ENCODE data around the gene APCDD1.

Gene APCDD1

GRCh38 chr18:10444314-10445006 is 10.0 kb upstream of the APCDD1 start:
- Mint-ChIP-seq H3K27ac (no peak overlapping the region), H3K9me3 (no peaks in the 10 kb centered on the region), H3K36me3 (ENCODE audit: low read depth) (no peaks in the 10 kb centered on the region), H3K4me3 (no peak overlapping the region), H3K4me1 (ENCODE audit: low read depth) (no peaks in the 10 kb centered on the region), H3K27me3 (peaks cover 5% of the 10 kb centered on the region)
- no peak for DNase-seq

- Mint-ChIP-seq H3K27ac (no peak overlapping the region), H3K36me3 (ENCODE audit: low read depth) (no peaks in the 10 kb centered on the region), H3K4me1 (ENCODE audit: low read depth) (no peaks in the 10 kb centered on the region), H3K9me3 (no peaks in the 10 kb centered on the region), H3K27me3 (peaks cover 36% of the 10 kb centered on the region), H3K4me3 (no peak overlapping the region)
- no peak for DNase-seq
These were observed 5.0 kb upstream of the APCDD1 start for GRCh38 chr18:10449396-10449795.

GRCh38 chr18:10450986-10451385 is 3.4 kb upstream of the APCDD1 start:
- no peak for DNase-seq
- Mint-ChIP-seq H3K27me3 (peaks cover 43% of the 10 kb centered on the region), H3K36me3 (ENCODE audit: low read depth) (no peaks in the 10 kb centered on the region), H3K4me1 (ENCODE audit: low read depth) (peaks cover 2% of the 10 kb centered on the region), H3K4me3 (no peak overlapping the region), H3K27ac (no peak overlapping the region), H3K9me3 (no peaks in the 10 kb centered on the region)

GRCh38 chr18:10453261-10453805 is 1.1 kb upstream of the APCDD1 start:
- H3K27ac Mint-ChIP-seq = no peak overlapping the region
- no peaks in the 10 kb centered on the region for H3K36me3 Mint-ChIP-seq (ENCODE audit: low read depth)
- no peak for DNase-seq
- no peak overlapping the region for H3K4me3 Mint-ChIP-seq
- peaks cover 63% of the 10 kb centered on the region for H3K27me3 Mint-ChIP-seq
- peaks cover 2% of the 10 kb centered on the region for H3K4me1 Mint-ChIP-seq (ENCODE audit: low read depth)
- no peaks in the 10 kb centered on the region for H3K9me3 Mint-ChIP-seq

GRCh38 chr18:10454681-10455557 is 484 bp downstream of the APCDD1 start:
- H3K4me1 Mint-ChIP-seq (ENCODE audit: low read depth) = peaks cover 2% of the 10 kb centered on the region
- H3K27me3 Mint-ChIP-seq = peaks cover 73% of the 10 kb centered on the region
- H3K4me3 Mint-ChIP-seq = no peak overlapping the region
- no peak for DNase-seq
- no peaks in the 10 kb centered on the region for H3K9me3 Mint-ChIP-seq
- no peak overlapping the region for H3K27ac Mint-ChIP-seq
- no peaks in the 10 kb centered on the region for H3K36me3 Mint-ChIP-seq (ENCODE audit: low read depth)

GRCh38 chr18:10455726-10456453 is 1.5 kb downstream of the APCDD1 start:
- peaks cover 2% of the 10 kb centered on the region for H3K4me1 Mint-ChIP-seq (ENCODE audit: low read depth)
- no peaks in the 10 kb centered on the region for H3K9me3 Mint-ChIP-seq
- peaks cover 70% of the 10 kb centered on the region for H3K27me3 Mint-ChIP-seq
- H3K27ac Mint-ChIP-seq = no peak overlapping the region
- no peaks in the 10 kb centered on the region for H3K36me3 Mint-ChIP-seq (ENCODE audit: low read depth)
- no peak for DNase-seq
- H3K4me3 Mint-ChIP-seq = no peak overlapping the region

GRCh38 chr18:10456718-10457117 is 2.3 kb downstream of the APCDD1 start:
- no peak overlapping the region for H3K4me3 Mint-ChIP-seq
- H3K9me3 Mint-ChIP-seq = no peaks in the 10 kb centered on the region
- peaks cover 62% of the 10 kb centered on the region for H3K27me3 Mint-ChIP-seq
- peaks cover 2% of the 10 kb centered on the region for H3K4me1 Mint-ChIP-seq (ENCODE audit: low read depth)
- no peak overlapping the region for H3K27ac Mint-ChIP-seq
- DNase-seq = no peak
- no peaks in the 10 kb centered on the region for H3K36me3 Mint-ChIP-seq (ENCODE audit: low read depth)

GRCh38 chr18:10457128-10457527 is 2.7 kb downstream of the APCDD1 start:
- peaks cover 2% of the 10 kb centered on the region for H3K4me1 Mint-ChIP-seq (ENCODE audit: low read depth)
- no peaks in the 10 kb centered on the region for H3K36me3 Mint-ChIP-seq (ENCODE audit: low read depth)
- no peak for DNase-seq
- no peak overlapping the region for H3K4me3 Mint-ChIP-seq
- no peak overlapping the region for H3K27ac Mint-ChIP-seq
- peaks cover 58% of the 10 kb centered on the region for H3K27me3 Mint-ChIP-seq
- H3K9me3 Mint-ChIP-seq = no peaks in the 10 kb centered on the region

GRCh38 chr18:10457767-10458166 is 3.3 kb downstream of the APCDD1 start:
- Mint-ChIP-seq H3K9me3 (no peaks in the 10 kb centered on the region), H3K27me3 (peaks cover 52% of the 10 kb centered on the region), H3K27ac (no peak overlapping the region), H3K4me3 (no peak overlapping the region), H3K4me1 (ENCODE audit: low read depth) (peaks cover 2% of the 10 kb centered on the region), H3K36me3 (ENCODE audit: low read depth) (no peaks in the 10 kb centered on the region)
- DNase-seq = no peak

- H3K36me3 Mint-ChIP-seq (ENCODE audit: low read depth) = no peaks in the 10 kb centered on the region
- H3K9me3 Mint-ChIP-seq = no peaks in the 10 kb centered on the region
These were observed 4.3 kb downstream of the APCDD1 start for GRCh38 chr18:10458691-10459090.

GRCh38 chr18:10459587-10459986 is 5.2 kb downstream of the APCDD1 start:
- Mint-ChIP-seq H3K4me3 (no peak overlapping the region), H3K4me1 (ENCODE audit: low read depth) (peaks cover 2% of the 10 kb centered on the region), H3K27ac (no peak overlapping the region), H3K36me3 (ENCODE audit: low read depth) (no peaks in the 10 kb centered on the region), H3K9me3 (no peaks in the 10 kb centered on the region), H3K27me3 (peaks cover 39% of the 10 kb centered on the region)
- DNase-seq = no peak

More at GRCh38 chr18:10458691-10459090, 4.3 kb downstream of the APCDD1 start:
- Mint-ChIP-seq H3K27me3 (peaks cover 42% of the 10 kb centered on the region), H3K4me1 (ENCODE audit: low read depth) (peaks cover 2% of the 10 kb centered on the region), H3K4me3 (no peak overlapping the region), H3K27ac (no peak overlapping the region)
- no peak for DNase-seq

- DNase-seq = no peak
- no peaks in the 10 kb centered on the region for H3K36me3 Mint-ChIP-seq (ENCODE audit: low read depth)
- H3K27ac Mint-ChIP-seq = no peak overlapping the region
- H3K27me3 Mint-ChIP-seq = peaks cover 37% of the 10 kb centered on the region
- H3K4me1 Mint-ChIP-seq (ENCODE audit: low read depth) = peaks cover under 1% of the 10 kb centered on the region
- no peaks in the 10 kb centered on the region for H3K9me3 Mint-ChIP-seq
- no peak overlapping the region for H3K4me3 Mint-ChIP-seq
These were observed 6.1 kb downstream of the APCDD1 start for GRCh38 chr18:10460414-10461018.

- no peaks in the 10 kb centered on the region for H3K4me1 Mint-ChIP-seq (ENCODE audit: low read depth)
- DNase-seq = no peak
- H3K9me3 Mint-ChIP-seq = no peaks in the 10 kb centered on the region
- peaks cover 25% of the 10 kb centered on the region for H3K27me3 Mint-ChIP-seq
- H3K27ac Mint-ChIP-seq = no peak overlapping the region
- no peak overlapping the region for H3K4me3 Mint-ChIP-seq
- no peaks in the 10 kb centered on the region for H3K36me3 Mint-ChIP-seq (ENCODE audit: low read depth)
These were observed 7.6 kb downstream of the APCDD1 start for GRCh38 chr18:10461989-10462388.

- Mint-ChIP-seq H3K27ac (no peak overlapping the region), H3K27me3 (peaks cover 20% of the 10 kb centered on the region), H3K4me1 (ENCODE audit: low read depth) (no peaks in the 10 kb centered on the region), H3K4me3 (no peak overlapping the region), H3K9me3 (no peaks in the 10 kb centered on the region), H3K36me3 (ENCODE audit: low read depth) (no peaks in the 10 kb centered on the region)
- no peak for DNase-seq
These were observed 8.2 kb downstream of the APCDD1 start for GRCh38 chr18:10462597-10462996.
